Breast epithelium (tissue), 4 donors: Measurements from ENCODE around the gene NRBF2. TPM values are rescaled to one million over a fixed set of nuclear protein-coding genes. Genes with fewer than 3 reads are reported as not detected.
A peak's percentile ranks its signal among the peaks of the same experiment; 100 is the strongest.

ENCODE experiments used
- DNase-seq, 2 donors: peaks; one replicate each; pipeline ENCODE4 v3.0.0-alpha.2; 2019; ENCODE audit warnings: low spot score in 2 of 2
- H3K27ac ChIP-seq, 2 donors: fragments of 200-600 bp; sonication (generic) in 1 of 2; one replicate each; pipeline ENCODE4 v1.5.1; 2016 to 2019; ENCODE audit warnings: mild to moderate bottlenecking in 1 of 2
- H3K27me3 ChIP-seq, 2 donors: fragments of 200-600 bp; sonication (generic) in 1 of 2; one replicate each; pipeline versions ENCODE4 v1.5.1 to v1.6.0; 2017 to 2019; ENCODE audit warnings: control low read depth in 1 of 2, mild to moderate bottlenecking in 1 of 2
- H3K36me3 ChIP-seq: fragments of 200-600 bp; one replicate; pipeline ENCODE4 v1.5.1; 2019
- H3K4me1 ChIP-seq, 2 donors: fragments of 200-600 bp; sonication (generic); one replicate each; pipeline ENCODE4 v1.5.1; 2016 to 2019; ENCODE audit warnings: control low read depth in 1 of 2
- H3K4me3 ChIP-seq, 3 donors: fragments of 200-600 bp; sonication (generic); 1 replicate in 2 of 3; 2 replicates in 1 of 3; pipeline ENCODE4 v1.5.1; 2016 to 2019; ENCODE audit warnings: mild to moderate bottlenecking in 3 of 3, moderate library complexity in 2 of 3
- H3K9me3 ChIP-seq, 2 donors: fragments of 200-600 bp; sonication (generic) in 1 of 2; one replicate each; pipeline ENCODE4 v1.5.1; 2016 to 2019; ENCODE audit warnings: control low read depth in 1 of 2
- POLR2A ChIP-seq: fragments of 450-650 bp; IDR thresholded peaks from one replicate; pipeline ENCODE4 v1.6.1; 2016; ENCODE audit warnings: antibody characterized with exemption, mild to moderate bottlenecking, moderate library complexity
- POLR2AphosphoS5 ChIP-seq, 3 donors: sonication (generic); formaldehyde crosslinking; IDR thresholded peaks; one replicate each; pipeline ENCODE4 v1.6.1; 2017; ENCODE audit warnings: antibody characterized with exemption in 3 of 3
- intact Hi-C: fragments of 100-400 bp; cut with DNase I; formaldehyde crosslinking; loops from one replicate; pipeline ENCODE4 v1.15.1; 2023; ENCODE audit warnings: low total_unique reads
- total RNA-seq, 3 donors: library from RNA; depleted of rRNA; stranded (reverse); fragments of >200 nt; gene quantifications; one replicate each; pipeline ENCODE4 v1.1.0, GENCODE V29; 2016
- TF ChIP-seq, protein P1 (sequence below), 3 donors: fragments of 450-650 bp; IDR thresholded peaks; one replicate each; pipeline ENCODE4 v1.5.1; 2016 to 2017; ENCODE audit warnings: antibody characterized with exemption in 3 of 3, mild to moderate bottlenecking in 3 of 3, moderate library complexity in 3 of 3

Gene NRBF2
- total RNA-seq, 3 donors from 2014 or later, result 14.7 to 28.5 (median 17.0) TPM

DNA sequence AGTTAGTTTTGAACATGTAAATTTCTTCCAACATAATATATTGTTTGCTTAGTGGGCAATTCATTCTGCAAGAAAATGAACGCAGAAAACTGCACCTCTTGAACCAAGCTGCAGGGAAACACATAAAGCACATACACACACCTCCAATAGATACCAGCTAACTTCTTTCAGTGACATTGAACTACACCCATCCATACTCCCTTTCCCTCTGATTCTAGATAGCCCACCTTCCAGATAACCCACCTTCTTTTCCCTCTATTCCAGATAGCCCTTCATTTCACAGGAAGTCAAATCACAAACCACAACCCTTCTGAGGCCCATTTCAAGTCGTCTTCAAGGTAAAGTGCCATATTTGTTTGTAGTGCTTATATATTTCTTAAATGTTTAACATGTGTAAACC lies 28.5 kb downstream of the NRBF2 start:
- no peak overlapping the region for H3K4me3 ChIP-seq
- DNase-seq, result no peak
- TF ChIP-seq POLR2A (no peak), POLR2AphosphoS5 (IDR thresholded peaks at IDR 0.05) (no peak)
- TF ChIP-seq, protein P1, sequence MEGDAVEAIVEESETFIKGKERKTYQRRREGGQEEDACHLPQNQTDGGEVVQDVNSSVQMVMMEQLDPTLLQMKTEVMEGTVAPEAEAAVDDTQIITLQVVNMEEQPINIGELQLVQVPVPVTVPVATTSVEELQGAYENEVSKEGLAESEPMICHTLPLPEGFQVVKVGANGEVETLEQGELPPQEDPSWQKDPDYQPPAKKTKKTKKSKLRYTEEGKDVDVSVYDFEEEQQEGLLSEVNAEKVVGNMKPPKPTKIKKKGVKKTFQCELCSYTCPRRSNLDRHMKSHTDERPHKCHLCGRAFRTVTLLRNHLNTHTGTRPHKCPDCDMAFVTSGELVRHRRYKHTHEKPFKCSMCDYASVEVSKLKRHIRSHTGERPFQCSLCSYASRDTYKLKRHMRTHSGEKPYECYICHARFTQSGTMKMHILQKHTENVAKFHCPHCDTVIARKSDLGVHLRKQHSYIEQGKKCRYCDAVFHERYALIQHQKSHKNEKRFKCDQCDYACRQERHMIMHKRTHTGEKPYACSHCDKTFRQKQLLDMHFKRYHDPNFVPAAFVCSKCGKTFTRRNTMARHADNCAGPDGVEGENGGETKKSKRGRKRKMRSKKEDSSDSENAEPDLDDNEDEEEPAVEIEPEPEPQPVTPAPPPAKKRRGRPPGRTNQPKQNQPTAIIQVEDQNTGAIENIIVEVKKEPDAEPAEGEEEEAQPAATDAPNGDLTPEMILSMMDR (IDR thresholded peaks at IDR 0.05), result no peak
- no peak overlapping the region for H3K27ac ChIP-seq
- H3K4me1 ChIP-seq, result no peaks in the 10 kb centered on the region
- H3K36me3 ChIP-seq, result no peaks in the 10 kb centered on the region
- H3K9me3 ChIP-seq, result no peaks in the 10 kb centered on the region
- no peaks in the 10 kb centered on the region for H3K27me3 ChIP-seq
- intact Hi-C loops, result no loop called here

DNA sequence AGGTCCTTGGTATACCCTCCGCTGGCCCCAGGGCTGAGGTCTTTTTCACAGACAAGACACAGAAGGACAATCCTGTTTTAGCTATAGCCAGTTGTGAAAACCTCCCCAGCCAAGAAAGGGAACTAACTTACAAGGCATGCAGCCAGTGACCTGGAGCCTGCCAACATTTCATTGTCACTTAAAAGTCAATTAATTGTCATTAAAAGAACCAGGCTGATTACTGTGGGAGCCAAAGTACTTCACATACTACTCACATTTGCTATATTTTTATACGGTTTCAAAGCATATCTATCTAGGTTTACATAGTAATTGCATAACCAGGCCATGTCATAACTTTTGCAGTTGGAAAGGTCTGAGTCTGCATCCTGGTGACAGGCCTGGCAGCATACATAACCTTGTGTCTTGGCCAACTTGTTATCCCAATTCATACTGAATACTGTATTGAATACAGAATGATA lies 31.1 kb downstream of the NRBF2 start:
- Histone ChIP-seq H3K4me1 (no peaks in the 10 kb centered on the region), H3K27ac (peak overlapping the region; percentile 52 to 59), H3K9me3 (no peaks in the 10 kb centered on the region), H3K4me3 (no peak overlapping the region), H3K36me3 (no peaks in the 10 kb centered on the region), H3K27me3 (no peaks in the 10 kb centered on the region)
- DNase-seq, result no peak
- TF ChIP-seq, protein P1 (IDR thresholded peaks at IDR 0.05), result no peak
- TF ChIP-seq POLR2A (no peak), POLR2AphosphoS5 (IDR thresholded peaks at IDR 0.05) (no peak)
- intact Hi-C loops, result no loop called here

DNA sequence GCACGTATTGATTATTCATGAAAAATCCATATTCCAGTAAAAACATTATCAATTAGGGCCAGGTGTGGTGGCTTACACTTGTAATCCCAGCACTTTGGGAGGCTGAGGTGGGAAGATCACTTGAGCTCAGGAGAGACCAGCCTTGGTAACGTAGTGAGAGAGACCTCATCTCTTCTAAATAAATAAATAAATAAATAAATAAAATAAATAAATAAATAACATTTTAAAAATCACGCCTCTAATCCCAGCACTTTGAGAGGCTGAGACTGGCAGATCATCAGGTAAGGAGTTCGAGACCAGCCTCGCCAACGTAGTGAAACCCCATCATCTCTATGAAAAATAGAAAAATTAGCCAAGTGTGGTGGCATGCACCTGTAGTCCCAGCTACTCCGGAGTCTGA lies 32.1 kb downstream of the NRBF2 start:
- peak overlapping the region in 1 of 2 donors; percentile 52 for H3K27ac ChIP-seq
- intact Hi-C loops, result no loop called here
- no peak for DNase-seq
- no peaks in the 10 kb centered on the region for H3K36me3 ChIP-seq
- TF ChIP-seq, protein P1 (IDR thresholded peaks at IDR 0.05), result no peak
- H3K4me3 ChIP-seq, result no peak overlapping the region
- no peaks in the 10 kb centered on the region for H3K4me1 ChIP-seq
- H3K27me3 ChIP-seq, result no peaks in the 10 kb centered on the region
- no peaks in the 10 kb centered on the region for H3K9me3 ChIP-seq

DNA sequence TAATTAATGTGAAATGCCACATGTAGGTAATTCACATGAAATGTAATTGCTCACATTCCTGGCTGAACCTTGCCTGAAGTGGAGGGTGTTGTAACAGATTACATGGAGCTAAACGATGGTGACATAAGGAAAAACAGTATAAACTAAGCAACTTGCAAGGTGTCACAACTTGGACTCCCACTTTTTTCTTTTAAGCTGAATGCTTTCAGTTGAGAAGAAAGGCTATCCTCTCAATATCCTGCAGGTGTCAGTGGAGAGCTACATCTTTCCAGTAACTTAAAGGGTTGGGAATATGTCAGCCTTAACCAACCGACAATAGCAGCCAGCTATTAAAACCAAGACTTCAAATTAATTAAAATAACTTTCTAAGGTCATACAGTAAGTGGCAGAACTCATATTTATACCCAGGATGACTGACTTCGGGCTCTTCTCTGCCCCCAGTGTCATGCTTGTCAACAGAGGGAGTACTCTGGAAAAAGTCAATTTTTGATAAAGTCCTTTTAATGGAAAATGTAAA lies 33.7 kb downstream of the NRBF2 start:
- Histone ChIP-seq H3K27ac (peak overlapping the region; percentile 28 to 60), H3K9me3 (no peaks in the 10 kb centered on the region), H3K4me3 (no peak overlapping the region), H3K36me3 (no peaks in the 10 kb centered on the region), H3K4me1 (no peaks in the 10 kb centered on the region), H3K27me3 (no peaks in the 10 kb centered on the region)
- intact Hi-C loops, result no loop called here
- no peak for DNase-seq
- TF ChIP-seq POLR2A, result no peak
- TF ChIP-seq POLR2AphosphoS5 (IDR thresholded peaks at IDR 0.05), result peak in 2 of 3 donors; percentile 22 to 28
- TF ChIP-seq, protein P1 (IDR thresholded peaks at IDR 0.05), result peak; percentile 60 to 91 (median 85)

DNA sequence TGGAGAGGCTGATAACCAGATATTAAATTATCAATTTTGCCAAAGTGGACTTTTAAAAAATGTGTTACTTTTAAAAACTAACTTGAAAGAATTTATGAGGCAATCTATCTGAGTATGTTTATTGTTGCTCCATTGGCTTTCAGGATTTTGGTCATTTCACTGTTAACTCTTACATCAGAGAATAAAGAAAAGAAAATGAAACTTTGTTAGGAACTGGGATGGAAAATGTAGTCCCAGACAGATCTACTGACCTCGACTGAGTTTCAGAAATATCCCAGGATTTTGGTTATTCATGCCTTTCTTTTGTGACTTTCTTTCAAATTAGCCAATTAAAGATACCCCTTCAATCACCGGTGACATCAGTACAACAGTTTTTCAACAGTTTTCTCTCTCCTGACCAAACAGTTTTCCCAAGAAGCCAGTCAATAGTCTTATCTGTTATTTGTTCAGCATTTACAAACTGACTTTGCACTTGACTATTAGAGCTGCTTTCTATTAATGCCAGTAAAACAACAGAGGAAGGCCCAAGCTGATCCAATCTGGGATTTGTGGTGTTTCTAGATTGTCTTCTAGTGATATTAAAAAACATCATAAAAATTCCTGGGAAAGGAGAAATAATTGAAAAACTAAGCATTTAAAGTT lies 35.8 kb downstream of the NRBF2 start:
- Histone ChIP-seq H3K36me3 (no peaks in the 10 kb centered on the region), H3K27me3 (no peaks in the 10 kb centered on the region), H3K27ac (peak overlapping the region; percentile 23 to 36), H3K4me3 (no peak overlapping the region), H3K9me3 (no peaks in the 10 kb centered on the region), H3K4me1 (no peaks in the 10 kb centered on the region)
- TF ChIP-seq, protein P1 (IDR thresholded peaks at IDR 0.05), result no peak
- TF ChIP-seq POLR2A, result no peak
- no peak for TF ChIP-seq POLR2AphosphoS5 (IDR thresholded peaks at IDR 0.05)
- intact Hi-C loops, result no loop called here
- no peak for DNase-seq
